Fibroblast of lung (primary cell): ENCODE measurements around the gene P2RX4. TPM values are rescaled to one million over a fixed set of nuclear protein-coding genes. Genes with fewer than 3 reads are reported as not detected.
"Not testable (repeated sequence)": the region's sequence is repeated elsewhere in the genome, so short reads cannot be mapped to it uniquely, and the experiment has no call there.

ENCODE experiments used
- DNase-seq, 2 donors: peaks; one replicate each; pipeline versions ENCODE4 v3.0.0 to v3.0.0-alpha.2; 2010; ENCODE audit warnings: low read depth in 2 of 2
- H2AFZ ChIP-seq: 2 replicates; pipeline ENCODE4 v1.5.1; 2012; ENCODE audit warnings: low read length, control low read depth, inconsistent platforms
- H3K27ac ChIP-seq: 2 replicates; pipeline ENCODE4 v1.5.1; 2011; ENCODE audit warnings: low read length, control low read depth; ENCODE audit not compliant: insufficient read depth
- H3K27me3 ChIP-seq: 2 replicates; pipeline ENCODE4 v1.5.1; 2011; ENCODE audit warnings: mild to moderate bottlenecking, low read length; ENCODE audit not compliant: control insufficient read depth, insufficient read depth
- H3K36me3 ChIP-seq: 2 replicates; pipeline ENCODE4 v1.5.1; 2011; ENCODE audit warnings: low read length; ENCODE audit not compliant: control insufficient read depth, insufficient read depth
- H3K4me1 ChIP-seq: 2 replicates; pipeline ENCODE4 v1.5.1; 2011; ENCODE audit warnings: low read length; ENCODE audit not compliant: control insufficient read depth, insufficient read depth; ENCODE audit errors: extremely low read depth
- H3K4me2 ChIP-seq: 2 replicates; pipeline ENCODE4 v1.5.1; 2011; ENCODE audit warnings: low read length, control low read depth; ENCODE audit not compliant: insufficient read depth; ENCODE audit errors: extremely low read depth
- H3K4me3 ChIP-seq, 4 experiments: fragments of 200-600 bp in 1 of 4; sonication (generic) in 1 of 4; replicated peaks in 1 of 4; 2 replicates each; pipeline ENCODE4 v1.5.1; 2011 to 2016; ENCODE audit warnings: low read length in 4 of 4, low read depth in 3 of 4, mild to moderate bottlenecking in 3 of 4, control low read depth in 2 of 4, inconsistent platforms in 1 of 4, mixed read lengths in 1 of 4; ENCODE audit not compliant: insufficient read depth in 1 of 4; ENCODE audit errors: control extremely low read depth in 1 of 4
- H3K79me2 ChIP-seq: 2 replicates; pipeline ENCODE4 v1.5.1; 2012; ENCODE audit warnings: mild to moderate bottlenecking, low read length, inconsistent platforms; ENCODE audit not compliant: control insufficient read depth, insufficient read depth
- H3K9ac ChIP-seq: 2 replicates; pipeline ENCODE4 v1.5.1; 2011; ENCODE audit warnings: mild to moderate bottlenecking, low read length, control low read depth; ENCODE audit not compliant: insufficient read depth
- H3K9me3 ChIP-seq: 2 replicates; pipeline ENCODE4 v1.5.1; 2012; ENCODE audit warnings: low read depth, low read length; ENCODE audit not compliant: control insufficient read depth, insufficient read depth
- H4K20me1 ChIP-seq: 2 replicates; pipeline ENCODE4 v1.5.1; 2011; ENCODE audit warnings: low read length; ENCODE audit not compliant: control insufficient read depth, insufficient read depth; ENCODE audit errors: extremely low read depth
- CTCF ChIP-seq, 2 donors: IDR thresholded peaks in 1 of 2; conservative IDR thresholded peaks in 1 of 2; 1 replicate in 1 of 2; 2 replicates in 1 of 2; pipeline ENCODE4 v1.5.1; 2011 to 2012; ENCODE audit warnings: low read length in 2 of 2, control low read depth in 1 of 2, inconsistent platforms in 1 of 2, low read depth in 1 of 2, mild to moderate bottlenecking in 1 of 2
- EZH2 ChIP-seq: IDR thresholded peaks from 2 replicates; pipeline ENCODE4 v1.5.1; 2012; ENCODE audit warnings: low read length, control low read depth, mild to moderate bottlenecking; ENCODE audit errors: missing control alignments
- polyA plus RNA-seq, 2 donors: library from polyadenylated mRNA; depleted of rRNA in 1 of 2; stranded (reverse) in 1 of 2; unstranded in 1 of 2; fragments of >200 nt; gene quantifications; 2 replicates each; pipeline ENCODE4 v1.2.1, GENCODE V29; 2011 to 2012; ENCODE audit warnings: missing spikeins in 1 of 2
- total RNA-seq: library from RNA; depleted of rRNA; stranded (reverse); fragments of >200 nt; gene quantifications from 2 replicates; pipeline ENCODE4 v1.2.1, GENCODE V29; 2014

The P2RX4 gene
- total and polyA plus RNA-seq, 2 donors (not counting 1 experiment from before 2014, with no cell fraction given), result 27.2 to 59.8 TPM

- Histone ChIP-seq H3K9me3 (no peaks in the 10 kb centered on the region), H3K4me1 (no peaks in the 10 kb centered on the region), H4K20me1 (no peaks in the 10 kb centered on the region), H3K27ac (no peak overlapping the region), H3K4me3 (no peak overlapping the region), H2AFZ (no peak overlapping the region), H3K9ac (no peak overlapping the region), H3K4me2 (no peak overlapping the region), H3K36me3 (peaks cover 22% of the 10 kb centered on the region), H3K27me3 (no peaks in the 10 kb centered on the region), H3K79me2 (no peaks in the 10 kb centered on the region)
- no peak for TF ChIP-seq EZH2
- no peak for TF ChIP-seq CTCF (conservative IDR thresholded peaks at IDR 0.05 in 1 of 2, IDR thresholded peaks at IDR 0.05 in 1 of 2; ENCODE audit: low read depth in 1 of 2, low read length in 2 of 2)
- no peak for DNase-seq
Measured at GRCh38 chr12:121252712-121253345, 42.9 kb downstream of the P2RX4 start.

DNA sequence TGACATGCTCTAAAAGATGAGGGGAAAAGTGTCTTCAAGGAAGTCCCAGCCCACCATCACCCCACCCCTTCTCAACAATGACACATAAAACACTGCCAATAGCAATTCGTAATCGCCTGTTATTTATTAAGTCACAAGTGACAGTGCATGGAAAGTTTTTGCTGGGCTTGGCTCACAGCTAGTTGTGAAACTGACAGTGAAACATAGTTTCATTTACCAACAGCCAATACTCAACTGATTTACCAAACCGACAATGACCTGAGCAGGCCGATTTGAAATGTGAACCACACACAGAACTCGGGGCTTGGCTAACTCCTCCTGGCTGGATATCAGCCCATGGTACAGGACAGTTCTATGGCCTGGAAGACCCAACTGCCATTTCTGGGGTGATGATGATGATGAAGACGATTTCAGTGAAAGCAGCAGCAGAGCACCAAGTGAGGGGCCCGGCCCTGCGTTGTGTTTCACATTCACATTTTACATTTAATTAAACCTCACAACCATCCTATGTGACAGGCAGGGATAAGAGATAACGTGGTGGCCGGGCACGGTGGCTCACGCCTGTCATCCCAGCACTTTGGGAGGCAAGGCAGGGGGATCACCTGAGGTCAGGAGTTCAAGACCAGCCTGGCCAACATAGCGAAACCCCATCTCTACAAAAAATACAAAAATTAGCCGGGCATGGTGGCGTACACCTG lies 43.9 kb downstream of the P2RX4 start:
- Histone ChIP-seq H3K9me3 (no peaks in the 10 kb centered on the region), H3K4me2 (no peak overlapping the region), H3K4me3 (no peak overlapping the region), H3K27ac (no peak overlapping the region), H3K9ac (no peak overlapping the region), H4K20me1 (no peaks in the 10 kb centered on the region), H3K79me2 (no peaks in the 10 kb centered on the region), H3K36me3 (peaks cover 18% of the 10 kb centered on the region), H3K27me3 (no peaks in the 10 kb centered on the region), H3K4me1 (no peaks in the 10 kb centered on the region), H2AFZ (no peak overlapping the region)
- TF ChIP-seq EZH2 (no peak), CTCF (conservative IDR thresholded peaks at IDR 0.05 in 1 of 2, IDR thresholded peaks at IDR 0.05 in 1 of 2; ENCODE audit: low read depth in 1 of 2, low read length in 2 of 2) (no peak)
- no peak for DNase-seq

DNA sequence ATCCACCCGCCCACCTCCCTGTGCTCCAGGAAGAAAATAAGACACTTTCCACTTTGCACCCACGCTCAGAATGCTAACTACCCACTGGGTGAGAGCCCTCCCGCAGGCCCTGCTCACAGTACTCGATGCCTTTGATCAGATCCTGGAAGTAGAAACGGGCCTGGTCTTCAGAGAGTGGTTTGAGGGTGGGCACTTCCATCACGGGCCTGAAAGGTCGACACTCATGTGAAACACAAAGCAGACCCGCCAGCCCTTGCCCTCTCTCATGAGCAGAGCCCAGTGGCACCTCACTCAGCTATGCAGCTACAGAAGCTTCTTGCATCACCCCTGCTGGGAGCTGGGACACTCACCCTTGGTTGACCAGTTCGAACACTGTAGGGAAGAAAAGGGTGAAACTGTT lies 45.5 kb downstream of the P2RX4 start:
- no peaks in the 10 kb centered on the region for H3K79me2 ChIP-seq
- no peaks in the 10 kb centered on the region for H3K9me3 ChIP-seq
- TF ChIP-seq CTCF (conservative IDR thresholded peaks at IDR 0.05 in 1 of 2, IDR thresholded peaks at IDR 0.05 in 1 of 2; ENCODE audit: low read depth in 1 of 2, low read length in 2 of 2) (no peak), EZH2 (no peak)
- no peak overlapping the region for H3K9ac ChIP-seq
- no peak overlapping the region for H3K4me3 ChIP-seq
- no peaks in the 10 kb centered on the region for H3K27me3 ChIP-seq
- H3K4me1 ChIP-seq, result no peaks in the 10 kb centered on the region
- no peaks in the 10 kb centered on the region for H4K20me1 ChIP-seq
- no peak overlapping the region for H3K4me2 ChIP-seq
- no peak for DNase-seq
- no peak overlapping the region for H3K27ac ChIP-seq
- H2AFZ ChIP-seq, result no peak overlapping the region
- peaks cover 14% of the 10 kb centered on the region for H3K36me3 ChIP-seq

DNA sequence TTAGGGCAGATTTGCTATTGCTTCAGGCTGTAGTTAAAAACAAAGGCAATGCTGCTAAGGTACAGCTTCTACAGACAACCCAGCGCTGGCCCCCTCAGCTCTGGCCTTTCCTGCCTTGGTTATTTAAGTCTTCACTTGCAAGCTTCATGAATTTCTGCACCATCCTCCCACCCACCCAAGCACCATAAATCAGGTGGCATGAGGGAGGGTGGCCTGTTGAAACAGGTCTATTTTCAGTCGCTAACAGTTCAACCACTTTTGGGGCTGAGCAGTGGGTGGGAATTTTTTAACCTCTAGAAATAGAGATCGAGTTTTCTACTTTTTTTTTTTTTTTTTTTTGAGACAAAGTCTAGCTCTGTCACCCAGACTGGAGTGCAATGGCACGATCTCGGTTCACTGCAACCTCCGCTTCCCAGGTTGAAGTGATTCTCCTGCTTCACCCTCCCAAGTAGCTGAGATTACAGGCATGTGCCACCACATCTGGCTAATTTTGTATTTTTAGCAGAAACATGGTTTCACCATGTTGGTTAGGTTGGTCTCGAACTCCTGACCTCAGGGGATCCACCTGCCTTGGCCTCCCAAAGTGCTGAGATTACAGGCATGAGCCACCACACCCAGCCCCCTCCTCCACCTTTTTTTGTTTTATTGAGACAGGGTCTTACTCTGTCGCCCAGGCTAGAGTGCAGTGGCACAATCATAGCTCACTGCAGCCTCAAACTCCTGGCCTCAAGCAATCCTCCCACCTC lies 47.9 kb downstream of the P2RX4 start:
- H3K9me3 ChIP-seq, H3K79me2 ChIP-seq, H3K4me3 ChIP-seq, H3K4me1 ChIP-seq, DNase-seq, H2AFZ ChIP-seq, H3K27me3 ChIP-seq, H4K20me1 ChIP-seq, H3K27ac ChIP-seq, H3K9ac ChIP-seq, H3K4me2 ChIP-seq: not testable (repeated sequence)
- H3K36me3 ChIP-seq, result peaks cover 10% of the 10 kb centered on the region
